Trophoblast cell (in vitro differentiated cells and primary cell): Measurements from ENCODE around the gene FAM3D.

ENCODE experiments used
- DNase-seq, 2 donors: peaks; one replicate each; pipeline ENCODE4 v3.0.0-alpha.2; 2016
- H2AFZ ChIP-seq: 2 replicates; pipeline ENCODE4 v1.6.1; 2013; ENCODE audit warnings: low read length, moderate library complexity, mild to moderate bottlenecking; ENCODE audit not compliant: insufficient read depth, poor library complexity
- H2AK5ac ChIP-seq: 2 replicates; pipeline ENCODE4 v1.6.1; 2013; ENCODE audit warnings: mild to moderate bottlenecking, low read length
- H2BK120ac ChIP-seq: 2 replicates; pipeline ENCODE4 v1.6.1; 2013; ENCODE audit warnings: low read length, mild to moderate bottlenecking, moderate library complexity; ENCODE audit not compliant: insufficient read depth, poor library complexity
- H2BK12ac ChIP-seq: 2 replicates; pipeline ENCODE4 v1.6.1; 2013; ENCODE audit warnings: mild to moderate bottlenecking, low read length, moderate library complexity
- H2BK5ac ChIP-seq: 2 replicates; pipeline ENCODE4 v1.6.1; 2013; ENCODE audit warnings: low read length, low read depth, moderate library complexity, mild to moderate bottlenecking; ENCODE audit not compliant: poor library complexity
- H3K14ac ChIP-seq: 2 replicates; pipeline ENCODE4 v1.6.1; 2013; ENCODE audit warnings: mild to moderate bottlenecking, low read length
- H3K18ac ChIP-seq: 2 replicates; pipeline ENCODE4 v1.6.1; 2013; ENCODE audit warnings: mild to moderate bottlenecking, low read length
- H3K23ac ChIP-seq: 2 replicates; pipeline ENCODE4 v1.6.1; 2013; ENCODE audit warnings: low read length
- H3K27ac ChIP-seq: 2 replicates; pipeline ENCODE4 v1.5.1; 2013; ENCODE audit warnings: low read depth, mild to moderate bottlenecking, inconsistent platforms, low read length, moderate library complexity
- H3K27me3 ChIP-seq: 2 replicates; pipeline ENCODE4 v1.6.1; 2013; ENCODE audit warnings: inconsistent platforms, mild to moderate bottlenecking, low read length, moderate library complexity; ENCODE audit not compliant: insufficient read depth
- H3K36me3 ChIP-seq, 2 experiments: 1 replicate in 1 of 2; 2 replicates in 1 of 2; pipeline ENCODE4 v1.6.1; 2013; ENCODE audit warnings: low read length in 2 of 2, mild to moderate bottlenecking in 2 of 2, moderate library complexity in 1 of 2; ENCODE audit not compliant: insufficient read depth in 2 of 2, control insufficient read depth in 1 of 2
- H3K4ac ChIP-seq: 2 replicates; pipeline ENCODE4 v1.6.1; 2013; ENCODE audit warnings: low read depth, mild to moderate bottlenecking, low read length, moderate library complexity
- H3K4me1 ChIP-seq, 2 experiments: 1 replicate in 1 of 2; 2 replicates in 1 of 2; pipeline ENCODE4 v1.6.1; 2013; ENCODE audit warnings: low read length in 2 of 2, mild to moderate bottlenecking in 2 of 2, moderate library complexity in 1 of 2; ENCODE audit not compliant: insufficient read depth in 2 of 2, control insufficient read depth in 1 of 2
- H3K4me2 ChIP-seq: 2 replicates; pipeline ENCODE4 v1.6.1; 2013; ENCODE audit warnings: inconsistent platforms, mild to moderate bottlenecking, low read length, moderate library complexity
- H3K4me3 ChIP-seq: 2 replicates; pipeline ENCODE4 v1.5.1; 2013; ENCODE audit warnings: mild to moderate bottlenecking, low read depth, low read length, inconsistent platforms
- H3K79me1 ChIP-seq: one replicate; pipeline ENCODE4 v1.6.1; 2013; ENCODE audit warnings: low read length
- H3K79me2 ChIP-seq: 2 replicates; pipeline ENCODE4 v1.6.1; 2013; ENCODE audit warnings: low read length, mild to moderate bottlenecking; ENCODE audit not compliant: control insufficient read depth, insufficient read depth, poor library complexity
- H3K9ac ChIP-seq: 2 replicates; pipeline ENCODE4 v1.6.1; 2013; ENCODE audit warnings: mild to moderate bottlenecking, low read length
- H3K9me3 ChIP-seq: 2 replicates; pipeline ENCODE4 v1.6.1; 2013; ENCODE audit warnings: low read depth, mild to moderate bottlenecking, control low read depth, inconsistent platforms, low read length; ENCODE audit not compliant: insufficient read depth
- H4K12ac ChIP-seq: 2 replicates; pipeline ENCODE4 v1.6.1; 2013; ENCODE audit warnings: low read depth, mild to moderate bottlenecking, low read length, moderate library complexity
- H4K8ac ChIP-seq: 2 replicates; pipeline ENCODE4 v1.6.1; 2013; ENCODE audit warnings: low read depth, mild to moderate bottlenecking, low read length, moderate library complexity
- H4K91ac ChIP-seq: one replicate; pipeline ENCODE4 v1.6.1; 2013; ENCODE audit warnings: low read depth, mild to moderate bottlenecking, low read length, moderate library complexity
- WGBS: extraction: QIAGEN DNeasy Blood & Tissue Kit; methylation state at CpG from one replicate; pipeline ENCODE4 v1.1.7; 2013; ENCODE audit warnings: missing lambda C conversion rate; ENCODE audit not compliant: insufficient read length, insufficient coverage; ENCODE audit errors: extremely low coverage; 5-methylcytosine and 5-hydroxymethylcytosine counted together

FAM3D gene

GRCh38 chr3:58651276-58651675, 15.3 kb downstream of the FAM3D start:
- no peak overlapping the region for H3K4me2 ChIP-seq
- H2AFZ ChIP-seq = no peak overlapping the region
- no peak overlapping the region for H4K12ac ChIP-seq
- H3K36me3 ChIP-seq = no peaks in the 10 kb centered on the region
- H3K9me3 ChIP-seq = peaks cover 3% of the 10 kb centered on the region
- H2BK12ac ChIP-seq = no peak overlapping the region
- H3K4me1 ChIP-seq = no peaks in the 10 kb centered on the region
- no peaks in the 10 kb centered on the region for H3K27me3 ChIP-seq
- H3K79me1 ChIP-seq = no peaks in the 10 kb centered on the region
- no peak overlapping the region for H3K18ac ChIP-seq
- DNase-seq = no peak
- no peak overlapping the region for H3K14ac ChIP-seq
- no peak overlapping the region for H3K23ac ChIP-seq
- H3K4ac ChIP-seq = no peak overlapping the region
- no peak overlapping the region for H3K9ac ChIP-seq
- H3K27ac ChIP-seq = no peak overlapping the region
- H3K4me3 ChIP-seq = no peak overlapping the region
- H2AK5ac ChIP-seq = no peak overlapping the region
- H2BK120ac ChIP-seq = no peak overlapping the region
- no peak overlapping the region for H4K91ac ChIP-seq
- H4K8ac ChIP-seq = no peak overlapping the region
- H3K79me2 ChIP-seq = no peaks in the 10 kb centered on the region
- H2BK5ac ChIP-seq = no peak overlapping the region

- no peak overlapping the region for H3K18ac ChIP-seq
- no peak for DNase-seq
- no peak overlapping the region for H3K4me3 ChIP-seq
- H3K23ac ChIP-seq = no peak overlapping the region
- no peak overlapping the region for H3K27ac ChIP-seq
- no peak overlapping the region for H2BK5ac ChIP-seq
- H2BK12ac ChIP-seq = no peak overlapping the region
- H3K9me3 ChIP-seq = peaks cover 9% of the 10 kb centered on the region
- H2BK120ac ChIP-seq = no peak overlapping the region
- H4K91ac ChIP-seq = no peak overlapping the region
- H3K4me1 ChIP-seq = no peaks in the 10 kb centered on the region
- no peak overlapping the region for H2AFZ ChIP-seq
- no peaks in the 10 kb centered on the region for H3K36me3 ChIP-seq
- WGBS = no CpG with 5 or more reads among the region's 3 CpGs
- H3K79me2 ChIP-seq = no peaks in the 10 kb centered on the region
- no peak overlapping the region for H3K9ac ChIP-seq
- no peaks in the 10 kb centered on the region for H3K27me3 ChIP-seq
- H3K14ac ChIP-seq = no peak overlapping the region
- no peak overlapping the region for H4K12ac ChIP-seq
- no peak overlapping the region for H3K4me2 ChIP-seq
- no peak overlapping the region for H2AK5ac ChIP-seq
- H4K8ac ChIP-seq = no peak overlapping the region
- no peaks in the 10 kb centered on the region for H3K79me1 ChIP-seq
- no peak overlapping the region for H3K4ac ChIP-seq
These were observed 19.0 kb downstream of the FAM3D start for GRCh38 chr3:58647381-58648141.

- Histone ChIP-seq H2BK12ac (no peak overlapping the region), H2BK5ac (no peak overlapping the region), H3K27ac (no peak overlapping the region), H3K14ac (no peak overlapping the region), H3K36me3 (no peaks in the 10 kb centered on the region), H2AFZ (no peak overlapping the region), H3K9ac (no peak overlapping the region), H3K4me3 (no peak overlapping the region), H4K8ac (no peak overlapping the region), H2BK120ac (no peak overlapping the region), H3K18ac (no peak overlapping the region), H3K4ac (no peak overlapping the region), H2AK5ac (no peak overlapping the region), H3K9me3 (peaks cover 9% of the 10 kb centered on the region), H3K79me1 (no peaks in the 10 kb centered on the region), H3K27me3 (no peaks in the 10 kb centered on the region), H3K4me2 (no peak overlapping the region), H4K91ac (no peak overlapping the region), H4K12ac (no peak overlapping the region), H3K23ac (no peak overlapping the region), H3K4me1 (no peaks in the 10 kb centered on the region), H3K79me2 (no peaks in the 10 kb centered on the region)
- no peak for DNase-seq
- no CpG with 5 or more reads among the region's 3 CpGs for WGBS
These were observed 20.1 kb downstream of the FAM3D start for GRCh38 chr3:58646503-58646902.

DNA sequence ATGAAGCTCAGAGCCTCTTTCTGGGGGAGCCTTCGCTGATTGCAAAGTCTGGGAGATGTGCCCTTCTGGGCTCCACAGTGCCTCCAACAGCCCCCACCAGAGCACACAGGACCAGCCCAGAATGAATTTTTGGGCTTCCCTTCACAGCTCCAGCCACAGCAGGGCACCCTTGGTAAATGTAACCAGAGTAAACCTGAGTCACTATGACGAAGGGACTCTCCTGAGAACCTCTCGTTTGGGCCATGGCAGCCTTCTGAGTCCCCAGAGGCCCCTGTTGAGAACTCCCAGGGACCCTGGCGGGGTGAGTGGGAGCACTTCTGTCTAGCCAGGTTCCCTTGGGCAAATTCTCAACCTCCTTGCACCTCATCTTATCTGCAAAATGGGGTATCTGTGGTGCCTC, 20.8 kb downstream of the FAM3D start:
- H3K27me3 ChIP-seq = no peaks in the 10 kb centered on the region
- H3K4me1 ChIP-seq = peaks cover 0 to 1% of the 10 kb centered on the region in 2 experiments
- no peak overlapping the region for H2AFZ ChIP-seq
- H3K23ac ChIP-seq = no peak overlapping the region
- H2BK120ac ChIP-seq = no peak overlapping the region
- WGBS = no CpG with 5 or more reads among the region's 4 CpGs
- no peak overlapping the region for H2BK12ac ChIP-seq
- H3K36me3 ChIP-seq = no peaks in the 10 kb centered on the region
- no peak overlapping the region for H3K18ac ChIP-seq
- no peak overlapping the region for H4K8ac ChIP-seq
- no peak overlapping the region for H2BK5ac ChIP-seq
- H4K91ac ChIP-seq = no peak overlapping the region
- no peak overlapping the region for H3K9ac ChIP-seq
- H4K12ac ChIP-seq = no peak overlapping the region
- DNase-seq = no peak
- H2AK5ac ChIP-seq = no peak overlapping the region
- H3K4ac ChIP-seq = no peak overlapping the region
- H3K27ac ChIP-seq = no peak overlapping the region
- no peaks in the 10 kb centered on the region for H3K79me2 ChIP-seq
- no peaks in the 10 kb centered on the region for H3K79me1 ChIP-seq
- no peak overlapping the region for H3K14ac ChIP-seq
- H3K9me3 ChIP-seq = peaks cover 9% of the 10 kb centered on the region
- H3K4me3 ChIP-seq = no peak overlapping the region
- no peak overlapping the region for H3K4me2 ChIP-seq
